Endothelial cell of umbilical vein (primary cell): ENCODE measurements around the gene CCDC183. TPM values are rescaled to one million over a fixed set of nuclear protein-coding genes. Genes with fewer than 3 reads are reported as not detected.

ENCODE experiments used
- BruUV-seq: library from RNA; stranded (reverse); fragments of 400-500 nt; replicated peaks from 2 replicates; lab custom pipeline; 2021; lab: Mats Ljungman, UMichigan
- CTCF ChIA-PET: fragments of 300-600, 350-600 bp; sonication (Branson Sonifier 250); formaldehyde crosslinking; loops from one replicate; lab custom pipeline; 2021; ENCODE audit warnings: antibody characterized with exemption, inconsistent platforms; lab: Charles Lee
- POLR2A ChIA-PET: fragments of 300-600, 350-600 bp; sonication (Branson Sonifier 250); formaldehyde crosslinking; loops from one replicate; lab custom pipeline; 2021; ENCODE audit warnings: antibody characterized with exemption, inconsistent platforms; lab: Charles Lee
- DNase-seq: peaks from one replicate; pipeline ENCODE4 v3.0.0-alpha.2; 2011; ENCODE audit warnings: low read depth, low spot score
- FAIRE-seq: peaks from 2 replicates; lab custom pipeline; 2011; peaks lifted over from hg19 to GRCh38; lab: Jason Lieb, UNC
- H2AFZ ChIP-seq: 2 replicates; pipeline ENCODE4 v1.6.0; 2012; ENCODE audit warnings: low read depth, low read length, control low read depth, inconsistent platforms
- H3K27ac ChIP-seq: 2 replicates; pipeline ENCODE4 v1.5.1; 2011; ENCODE audit warnings: low read depth, mild to moderate bottlenecking, control low read depth, low read length, moderate library complexity; ENCODE audit not compliant: insufficient read depth
- H3K27me3 ChIP-seq, 2 experiments: 2 replicates each; pipeline versions ENCODE4 v1.6.0 to v1.6.1; 2011; ENCODE audit warnings: low read length in 2 of 2, mixed read lengths in 1 of 2; ENCODE audit not compliant: control insufficient read depth in 2 of 2, insufficient read depth in 2 of 2
- H3K36me3 ChIP-seq, 2 experiments: 2 replicates in 1 of 2; 3 replicates in 1 of 2; pipeline ENCODE4 v1.5.1; 2011; ENCODE audit warnings: low read length in 2 of 2, mild to moderate bottlenecking in 1 of 2, moderate library complexity in 1 of 2; ENCODE audit not compliant: control insufficient read depth in 2 of 2, insufficient read depth in 2 of 2; ENCODE audit errors: extremely low read depth in 1 of 2
- H3K4me1 ChIP-seq: 3 replicates; pipeline ENCODE4 v1.5.1; 2011; ENCODE audit warnings: mild to moderate bottlenecking, low read length; ENCODE audit not compliant: control insufficient read depth, insufficient read depth; ENCODE audit errors: extremely low read depth
- H3K4me2 ChIP-seq: 2 replicates; pipeline ENCODE4 v1.6.1; 2011; ENCODE audit warnings: low read length, control low read depth, mixed read lengths; ENCODE audit not compliant: insufficient read depth
- H3K4me3 ChIP-seq, 3 experiments: fragments of 200-600 bp in 1 of 3; sonication (generic), shearing (Covaris generic) in 1 of 3; replicated peaks in 1 of 3; 2 replicates each; pipeline ENCODE4 v1.5.1; 2011 to 2016; ENCODE audit warnings: control low read depth in 3 of 3, low read length in 3 of 3, mild to moderate bottlenecking in 2 of 3, inconsistent platforms in 1 of 3, low read depth in 1 of 3, moderate library complexity in 1 of 3; ENCODE audit not compliant: insufficient read depth in 1 of 3
- H3K79me2 ChIP-seq: 2 replicates; pipeline ENCODE4 v1.6.0; 2012; ENCODE audit warnings: low read length, inconsistent platforms; ENCODE audit not compliant: control insufficient read depth, insufficient read depth
- H3K9ac ChIP-seq: replicated peaks from 2 replicates; pipeline ENCODE3; 2011; ENCODE audit warnings: low read length, control low read depth; ENCODE audit not compliant: insufficient read depth; ENCODE audit errors: extremely low read depth
- H3K9me1 ChIP-seq: replicated peaks from 3 replicates; pipeline ENCODE4 v1.6.0; 2011; ENCODE audit warnings: mild to moderate bottlenecking, low read length; ENCODE audit not compliant: control insufficient read depth, insufficient read depth; ENCODE audit errors: extremely low read depth
- H3K9me3 ChIP-seq: replicated peaks from 2 replicates; pipeline ENCODE4 v1.5.1; 2012; ENCODE audit warnings: low read length, inconsistent platforms; ENCODE audit not compliant: control insufficient read depth, insufficient read depth
- H4K20me1 ChIP-seq: replicated peaks from 2 replicates; pipeline ENCODE3; 2011; ENCODE audit warnings: mild to moderate bottlenecking, low read length; ENCODE audit not compliant: control insufficient read depth, insufficient read depth; ENCODE audit errors: extremely low read depth
- EZH2 ChIP-seq: IDR thresholded peaks from 2 replicates; pipeline ENCODE4 v1.6.1; 2012; ENCODE audit warnings: borderline replicate concordance, low read depth, mild to moderate bottlenecking, moderate library complexity, low read length, inconsistent platforms; ENCODE audit not compliant: severe bottlenecking
- FOS ChIP-seq: IDR thresholded peaks from 2 replicates; pipeline ENCODE4 v1.6.1; 2011; ENCODE audit warnings: mild to moderate bottlenecking, low read length, moderate library complexity, borderline replicate concordance; ENCODE audit not compliant: insufficient read depth
- JUN ChIP-seq: IDR thresholded peaks from 2 replicates; pipeline ENCODE4 v1.6.1; 2011; ENCODE audit warnings: borderline replicate concordance, low read depth; ENCODE audit not compliant: insufficient read length, insufficient read depth
- MAX ChIP-seq: IDR thresholded peaks from 2 replicates; pipeline ENCODE4 v1.6.1; 2011; ENCODE audit not compliant: insufficient read depth, insufficient read length
- POLR2A ChIP-seq: IDR thresholded peaks from 2 replicates; pipeline ENCODE4 v1.6.1; 2012; ENCODE audit warnings: low read depth, mild to moderate bottlenecking, control low read depth, low read length
- POLR2AphosphoS5 ChIP-seq: IDR thresholded peaks from 2 replicates; pipeline ENCODE4 v1.6.1; 2012; ENCODE audit warnings: low read depth, mild to moderate bottlenecking, control low read depth, low read length, moderate library complexity; ENCODE audit not compliant: insufficient read depth
- dilution Hi-C: fragments of 300-500 bp; cut with MboI; formaldehyde crosslinking; loops from one replicate; pipeline ENCODE4 v1.15.0; 2019; ENCODE audit warnings: low sequenced_read_pairs; ENCODE audit not compliant: extremely low pct_ligation_motif_present
- intact Hi-C: fragments of 100-400 bp; cut with micrococcal nuclease; formaldehyde crosslinking; loops from one replicate; pipeline ENCODE4 v1.10.0; 2022
- polyA plus RNA-seq, 4 experiments: library from polyadenylated mRNA; depleted of rRNA in 3 of 4; stranded (reverse) in 3 of 4; unstranded in 1 of 4; fragments of >200 nt; gene quantifications; 2 replicates each; pipeline versions ENCODE4 v1.2.1 to v1.2.3, GENCODE V29; 2011 to 2012; ENCODE audit warnings: missing spikeins in 1 of 4
- total RNA-seq: library from RNA; stranded (reverse); gene quantifications from 2 replicates; pipeline ENCODE4 v1.2.3, GENCODE V29; 2021

Gene CCDC183
- total and polyA plus RNA-seq, 2 donors (not counting 3 experiments of a cell fraction or from before 2014, with no cell fraction given), result 0.50 TPM; not detected in 1

- Histone ChIP-seq H3K9ac (no peak overlapping the region), H3K4me1 (no peaks in the 10 kb centered on the region), H3K79me2 (no peaks in the 10 kb centered on the region), H3K4me3 (no peak overlapping the region), H3K36me3 (no peaks in the 10 kb centered on the region), H3K4me2 (no peak overlapping the region), H3K9me1 (no peaks in the 10 kb centered on the region), H3K27ac (no peak overlapping the region), H3K9me3 (peaks cover 3% of the 10 kb centered on the region), H3K27me3 (peaks cover 8% of the 10 kb centered on the region in 2 experiments), H2AFZ (peak overlapping the region; percentile 27), H4K20me1 (no peaks in the 10 kb centered on the region)
- peak; percentile 60 for FAIRE-seq
- POLR2A ChIA-PET, result no interaction called here
- CTCF ChIA-PET, result interaction anchor here (1.4 kb wide), 1 partner anchor 19 kb away, joined by 3 read pairs; no protein-coding TSS in a partner anchor
- intact Hi-C loops (no loop called here), dilution Hi-C loops (no loop called here)
- BruUV-seq, result no TSS peak
- TF ChIP-seq MAX, result peak; percentile 57
- no peak for TF ChIP-seq FOS
- peak; percentile 42 for DNase-seq
These were observed 22.6 kb upstream of the CCDC183 start for GRCh38 chr9:136773386-136774044.

- BruUV-seq, result no TSS peak
- Histone ChIP-seq H3K27me3 (peaks cover 12 to 15% of the 10 kb centered on the region in 2 experiments), H4K20me1 (no peaks in the 10 kb centered on the region), H3K27ac (no peak overlapping the region), H3K79me2 (no peaks in the 10 kb centered on the region), H3K4me2 (no peak overlapping the region), H3K4me1 (no peaks in the 10 kb centered on the region), H2AFZ (no peak overlapping the region), H3K9me3 (peaks cover 3% of the 10 kb centered on the region), H3K36me3 (no peaks in the 10 kb centered on the region), H3K9ac (no peak overlapping the region), H3K9me1 (no peaks in the 10 kb centered on the region), H3K4me3 (no peak overlapping the region)
- intact Hi-C loops, result no loop called here
- CTCF ChIA-PET, result interaction anchor here (1.0 to 1.4 kb wide), 2 partner anchors 8 to 18 kb away, joined by 3 read pairs; no protein-coding TSS in a partner anchor
- dilution Hi-C loops, result no loop called here
- POLR2A ChIA-PET, result no interaction called here
- TF ChIP-seq FOS, result no peak
- no peak for TF ChIP-seq JUN
- TF ChIP-seq POLR2A, result no peak
- no peak for TF ChIP-seq EZH2
- TF ChIP-seq POLR2AphosphoS5, result no peak
- no peak for FAIRE-seq
- DNase-seq, result no peak
These were observed 21.6 kb upstream of the CCDC183 start for GRCh38 chr9:136774416-136775045.
